SK-N-MC (cell line): ENCODE data around the gene KLHDC8A.

Source experiments
- DNase-seq: peaks from one replicate; pipeline ENCODE4 v3.0.0-alpha.2; 2011; ENCODE audit warnings: low read depth, low spot score
- H3K27ac ChIP-seq: fragments of 200-600 bp; sonication (generic); 2 replicates; pipeline ENCODE4 v1.5.1; 2016; ENCODE audit warnings: mixed run types
- H3K36me3 ChIP-seq: fragments of 200-600 bp; sonication (generic); 2 replicates; pipeline ENCODE4 v1.6.1; 2017; ENCODE audit warnings: antibody characterized with exemption, low read length, mixed read lengths; ENCODE audit not compliant: insufficient read depth
- H3K4me3 ChIP-seq: fragments of 200-600 bp; sonication (generic); 2 replicates; pipeline ENCODE4 v1.5.1; 2016
- H3K9ac ChIP-seq: fragments of 200-600 bp; sonication (generic); 2 replicates; pipeline ENCODE4 v1.8.0; 2017; ENCODE audit warnings: mixed run types, mixed read lengths; ENCODE audit not compliant: insufficient read length
- H3K9me3 ChIP-seq: fragments of 200-600 bp; sonication (generic); 2 replicates; pipeline ENCODE4 v1.6.1; 2017; ENCODE audit warnings: low read depth, mild to moderate bottlenecking, antibody characterized with exemption, low read length, moderate library complexity, mixed read lengths
- EZH2 ChIP-seq: fragments of 200-600 bp; sonication (generic); IDR thresholded peaks from one replicate; pipeline ENCODE4 v1.6.1; 2017; ENCODE audit warnings: antibody characterized with exemption
- FOXP2 ChIP-seq: optimal IDR thresholded peaks from 2 replicates; pipeline ENCODE3; 2011; ENCODE audit warnings: mild to moderate bottlenecking, moderate library complexity; ENCODE audit not compliant: insufficient read depth; ENCODE audit errors: extremely low read length, control extremely low read depth
- POLR2AphosphoS5 ChIP-seq: IDR thresholded peaks from 2 replicates; pipeline ENCODE4 v1.6.1; 2012; ENCODE audit warnings: mild to moderate bottlenecking, low read depth, low read length, borderline replicate concordance

Gene KLHDC8A

GRCh38 chr1:205287767-205288559 is 68.8 kb downstream of the KLHDC8A start:
- no peak overlapping the region for H3K9ac ChIP-seq
- no peak for TF ChIP-seq POLR2AphosphoS5
- no peak for TF ChIP-seq FOXP2
- TF ChIP-seq EZH2: no peak
- H3K27ac ChIP-seq: no peak overlapping the region

GRCh38 chr1:205287076-205287475 is 69.6 kb downstream of the KLHDC8A start:
- Histone ChIP-seq H3K36me3 (no peaks in the 10 kb centered on the region), H3K27ac (no peak overlapping the region), H3K9ac (no peak overlapping the region), H3K9me3 (no peaks in the 10 kb centered on the region), H3K4me3 (no peak overlapping the region)
- TF ChIP-seq EZH2 (no peak), POLR2AphosphoS5 (no peak)
- no peak for DNase-seq

More at GRCh38 chr1:205287767-205288559, 68.8 kb downstream of the KLHDC8A start:
- H3K4me3 ChIP-seq: no peak overlapping the region
- DNase-seq: no peak
- no peaks in the 10 kb centered on the region for H3K9me3 ChIP-seq
- no peaks in the 10 kb centered on the region for H3K36me3 ChIP-seq

- no peak overlapping the region for H3K27ac ChIP-seq
- no peak overlapping the region for H3K9ac ChIP-seq
- no peaks in the 10 kb centered on the region for H3K36me3 ChIP-seq
Measured at GRCh38 chr1:205286335-205286950, 70.3 kb downstream of the KLHDC8A start.

More at GRCh38 chr1:205286335-205286950, 70.3 kb downstream of the KLHDC8A start:
- no peak for DNase-seq
- Histone ChIP-seq H3K4me3 (no peak overlapping the region), H3K9me3 (no peaks in the 10 kb centered on the region)
- TF ChIP-seq EZH2 (no peak), POLR2AphosphoS5 (no peak), FOXP2 (no peak)
